ENCODE measurements around the gene KLHL8.
A peak's percentile ranks its signal among the peaks of the same experiment; 100 is the strongest.
"Not testable (repeated sequence)": the region's sequence is repeated elsewhere in the genome, so short reads cannot be mapped to it uniquely, and the experiment has no call there.

The KLHL8 gene

GRCh38 chr4:87166296-87166854 lies 54.0 kb downstream of the KLHL8 start:
- no peak for DNase-seq

GRCh38 chr4:87165892-87166291 lies 54.5 kb downstream of the KLHL8 start:
- no peak for DNase-seq

- DNase-seq: no peak
These were observed 67.1 kb downstream of the KLHL8 start for GRCh38 chr4:87153078-87153870.

GRCh38 chr4:87152310-87153041 lies 67.9 kb downstream of the KLHL8 start:
- no peak for DNase-seq

- no peak for DNase-seq
These were observed 68.7 kb downstream of the KLHL8 start for GRCh38 chr4:87151730-87152129.

GRCh38 chr4:87150498-87151261 lies 69.7 kb downstream of the KLHL8 start:
- peak; percentile 23 for DNase-seq

GRCh38 chr4:87147116-87147515 lies 73.3 kb downstream of the KLHL8 start:
- DNase-seq: no peak

- DNase-seq: not testable (repeated sequence)
These were observed 74.5 kb downstream of the KLHL8 start for GRCh38 chr4:87145934-87146333.

- no peak for DNase-seq
These were observed 76.1 kb downstream of the KLHL8 start for GRCh38 chr4:87144356-87144755.

GRCh38 chr4:87141428-87141827 lies 79.0 kb downstream of the KLHL8 start:
- DNase-seq: no peak

GRCh38 chr4:87134122-87134521 lies 86.3 kb downstream of the KLHL8 start:
- no peak for DNase-seq

GRCh38 chr4:87133183-87133582 lies 87.2 kb downstream of the KLHL8 start:
- no peak for DNase-seq

- no peak for DNase-seq
These were observed 88.4 kb downstream of the KLHL8 start for GRCh38 chr4:87132035-87132434.

- no peak for DNase-seq
These were observed 89.3 kb downstream of the KLHL8 start for GRCh38 chr4:87130985-87131703.

GRCh38 chr4:87129681-87130080 lies 90.7 kb downstream of the KLHL8 start:
- no peak for DNase-seq

GRCh38 chr4:87128006-87128705 lies 92.3 kb downstream of the KLHL8 start:
- DNase-seq: no peak

GRCh38 chr4:87126056-87126455 lies 94.4 kb downstream of the KLHL8 start:
- DNase-seq: no peak

- DNase-seq: no peak
These were observed 98.2 kb downstream of the KLHL8 start for GRCh38 chr4:87122252-87122651.

- DNase-seq: no peak
These were observed 98.9 kb downstream of the KLHL8 start for GRCh38 chr4:87121341-87122065.

GRCh38 chr4:87120411-87121162 lies 99.8 kb downstream of the KLHL8 start:
- no peak for DNase-seq
